Measurements from ENCODE around the gene KRTAP3-2.

- TF ChIP-seq POLR2A (IDR thresholded peaks at IDR 0.05; ENCODE audit: extremely low read depth, insufficient read length), result no peak
- TF ChIP-seq CTCF (IDR thresholded peaks at IDR 0.05; ENCODE audit: low read depth, low read length), result no peak
Measured at GRCh38 chr17:41012326-41013120, 12.8 kb upstream of the KRTAP3-2 start.

Data from NB4 (cell line).